Fibroblast of skin of scalp (primary cell): ENCODE data around the gene CSNK2A2.

Experiments
- DNase-seq: peaks from one replicate; pipeline ENCODE4 v3.0.0-alpha.2; 2013

Gene CSNK2A2

DNA sequence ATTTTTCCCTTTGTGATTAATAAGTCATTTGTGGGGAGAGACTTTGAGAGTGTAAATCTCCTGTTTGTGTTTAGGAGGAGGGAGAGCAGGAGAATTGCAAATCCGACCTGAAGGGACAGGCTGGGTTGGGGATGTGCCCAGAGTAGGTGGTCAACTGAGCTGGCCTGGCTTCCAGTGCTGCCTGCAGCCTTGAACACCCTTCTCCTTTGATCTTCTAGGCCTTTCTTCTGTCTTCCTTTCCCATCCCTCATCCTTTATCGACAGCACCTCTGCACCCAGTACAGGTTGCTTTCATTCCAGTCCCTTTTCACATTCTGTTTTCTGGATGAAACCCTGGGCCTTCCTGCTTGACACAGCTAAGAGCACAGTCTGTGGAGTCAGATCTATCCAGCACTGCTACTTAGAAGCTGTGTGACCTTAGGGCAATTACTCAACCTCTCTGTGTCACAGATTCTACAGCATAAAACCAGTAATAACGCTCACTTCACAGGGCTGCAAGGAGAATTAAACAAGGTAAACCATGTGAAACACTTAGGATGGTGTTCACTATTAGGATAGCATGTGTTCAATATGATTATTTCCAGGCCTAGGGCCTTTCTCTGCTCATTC lies 1.0 kb upstream of the CSNK2A2 start:
- no peak for DNase-seq

DNA sequence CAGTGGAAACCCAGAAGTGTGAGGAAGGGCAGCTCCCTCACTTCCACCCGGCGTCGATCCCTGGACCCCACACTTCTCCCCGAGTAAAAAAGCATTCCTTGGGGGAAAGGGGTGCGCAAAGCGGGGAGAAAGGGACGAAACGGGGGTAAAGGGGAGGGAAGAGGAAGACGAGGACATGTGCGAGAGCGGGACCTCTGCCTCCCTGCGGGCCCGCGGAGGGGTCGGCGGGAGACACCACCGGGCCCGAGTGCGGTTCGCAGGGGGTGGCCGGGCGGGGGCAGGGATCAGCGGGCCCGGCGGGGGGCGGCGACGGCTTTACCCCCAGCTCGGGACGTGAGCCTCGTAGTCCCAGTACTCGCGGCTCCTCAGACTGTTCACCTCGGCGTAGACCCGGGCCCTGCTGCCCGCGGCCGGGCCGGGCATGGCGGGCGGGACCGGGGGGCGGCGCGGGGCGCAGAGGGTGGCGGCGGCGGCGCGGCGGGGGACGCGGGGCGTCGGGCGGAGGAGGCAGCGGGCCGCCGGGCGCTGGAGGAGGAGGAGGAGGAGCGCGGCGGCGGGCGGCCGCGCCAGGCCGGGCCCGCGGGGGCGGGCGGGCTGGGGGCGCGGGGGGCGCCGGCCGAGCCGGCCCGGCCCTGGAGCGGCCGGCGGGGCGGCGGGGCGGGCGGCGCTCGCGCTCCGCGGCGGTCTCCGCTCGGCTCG lies 443 bp downstream of the CSNK2A2 start:
- DNase-seq: no peak

GRCh38 chr16:58196898-58197313 lies 1.0 kb downstream of the CSNK2A2 start:
- DNase-seq: peak; percentile 2

DNA sequence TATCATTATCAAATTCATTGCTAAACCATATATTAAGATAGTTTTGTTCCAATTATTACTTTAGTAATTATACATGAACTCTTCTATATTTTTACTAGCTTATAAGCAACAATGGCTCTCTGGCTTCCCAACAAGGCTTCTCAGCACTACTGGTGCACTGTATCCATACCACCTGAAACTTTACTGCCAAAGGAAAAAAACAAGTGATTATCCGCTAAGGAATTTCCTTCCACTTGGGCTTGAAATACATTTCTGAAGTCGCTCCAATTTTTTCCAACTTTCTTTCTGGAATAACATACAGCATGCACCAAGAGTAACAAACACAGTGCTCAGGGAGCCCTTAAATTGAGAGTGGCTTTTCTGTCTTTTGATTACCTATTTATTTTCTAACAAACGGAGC lies 2.1 kb downstream of the CSNK2A2 start:
- DNase-seq: no peak

DNA sequence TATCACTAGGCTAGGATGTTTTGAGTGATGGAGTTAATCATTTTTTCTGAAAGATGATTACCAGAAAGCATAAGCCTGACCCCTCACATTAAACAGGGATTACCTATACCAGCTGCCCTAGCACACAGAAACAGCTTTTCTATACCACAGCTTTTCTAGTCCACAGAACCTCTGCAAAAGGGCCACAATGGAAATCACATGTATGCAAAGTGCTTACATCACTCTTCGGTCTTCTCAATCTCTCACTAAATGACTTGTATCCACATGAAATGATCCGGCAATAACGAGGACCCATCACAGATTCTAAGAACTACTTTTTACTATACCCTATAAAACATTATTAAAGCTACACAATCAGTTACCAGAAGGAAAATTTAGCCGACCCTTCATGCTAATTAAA lies 2.6 kb downstream of the CSNK2A2 start:
- no peak for DNase-seq

- DNase-seq: no peak
These were observed 3.1 kb downstream of the CSNK2A2 start for GRCh38 chr16:58194790-58195189.

DNA sequence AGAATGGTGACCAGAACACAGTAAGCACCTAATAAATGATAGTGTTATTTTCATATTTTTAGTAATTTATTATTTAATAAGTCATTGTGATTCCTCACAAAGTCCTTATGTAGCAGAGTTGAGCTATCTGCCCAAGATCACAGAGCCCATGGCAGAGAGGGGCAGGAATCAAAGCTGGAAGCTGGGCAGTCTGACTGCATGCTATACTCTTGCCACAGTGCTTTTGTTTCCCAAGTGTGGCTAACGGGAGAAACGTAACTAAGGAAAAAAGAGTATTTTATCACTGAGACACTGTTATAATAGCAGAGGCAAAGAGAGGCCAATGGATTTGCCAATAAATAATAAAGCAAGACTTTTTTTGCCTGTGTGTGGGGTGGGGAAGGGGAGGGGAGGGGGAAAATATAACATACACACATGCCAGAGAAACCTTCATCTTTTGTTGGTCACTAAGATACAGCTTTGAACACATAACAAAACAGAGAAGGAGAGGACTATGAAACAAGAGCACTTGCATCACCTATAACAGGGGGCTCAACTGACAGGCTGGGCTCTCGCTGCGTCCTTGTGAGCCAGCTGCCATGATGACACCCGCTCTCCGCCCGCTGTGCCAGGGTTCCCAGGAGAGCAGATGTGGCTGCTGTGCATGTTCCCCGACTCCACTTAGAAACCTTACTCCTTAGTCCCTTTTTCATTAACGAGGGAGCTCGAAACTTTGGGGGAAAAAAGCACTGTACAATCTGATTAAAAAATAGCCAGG lies 10.1 kb downstream of the CSNK2A2 start:
- DNase-seq: no peak

- no peak for DNase-seq
These were observed 10.8 kb downstream of the CSNK2A2 start for GRCh38 chr16:58187092-58187491.

- no peak for DNase-seq
These were observed 11.5 kb downstream of the CSNK2A2 start for GRCh38 chr16:58186176-58186944.

DNA sequence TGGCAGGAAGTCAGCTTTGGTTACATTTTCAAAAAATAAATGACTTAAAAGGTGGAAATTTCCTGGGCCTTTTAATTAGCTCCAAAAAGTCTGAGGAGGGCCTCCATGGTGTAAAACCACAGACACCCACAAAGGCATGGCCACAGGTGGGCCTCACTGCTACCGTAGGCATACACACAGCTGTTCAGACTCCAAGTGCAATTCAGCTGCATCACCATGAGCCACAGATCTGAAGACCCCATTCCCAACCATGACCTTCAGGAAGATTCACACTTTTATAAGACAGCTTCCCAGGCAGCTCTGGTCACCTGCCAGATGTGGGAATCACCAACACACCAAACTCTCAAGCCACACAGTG lies 20.6 kb downstream of the CSNK2A2 start:
- no peak for DNase-seq

GRCh38 chr16:58176608-58177352 lies 21.1 kb downstream of the CSNK2A2 start:
- no peak for DNase-seq

DNA sequence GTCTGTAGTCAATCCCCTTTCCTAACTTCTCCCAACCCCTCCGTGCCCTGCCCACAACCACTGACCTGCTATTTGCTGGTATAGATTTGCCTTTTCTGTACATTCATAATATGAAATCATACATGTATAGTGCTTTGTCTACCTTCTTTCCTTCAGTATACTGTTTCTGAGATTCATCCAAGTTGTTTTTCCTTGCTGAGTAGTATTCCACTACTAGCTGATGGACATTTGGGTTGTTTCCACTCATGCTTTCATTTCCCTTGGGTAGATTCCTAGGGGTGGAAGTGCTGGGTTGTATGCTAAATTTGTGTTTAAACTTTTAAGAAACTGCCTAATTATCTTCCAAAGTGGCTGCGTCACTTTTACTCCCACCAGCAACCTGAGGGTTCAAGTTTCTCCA lies 27.7 kb downstream of the CSNK2A2 start:
- no peak for DNase-seq

DNA sequence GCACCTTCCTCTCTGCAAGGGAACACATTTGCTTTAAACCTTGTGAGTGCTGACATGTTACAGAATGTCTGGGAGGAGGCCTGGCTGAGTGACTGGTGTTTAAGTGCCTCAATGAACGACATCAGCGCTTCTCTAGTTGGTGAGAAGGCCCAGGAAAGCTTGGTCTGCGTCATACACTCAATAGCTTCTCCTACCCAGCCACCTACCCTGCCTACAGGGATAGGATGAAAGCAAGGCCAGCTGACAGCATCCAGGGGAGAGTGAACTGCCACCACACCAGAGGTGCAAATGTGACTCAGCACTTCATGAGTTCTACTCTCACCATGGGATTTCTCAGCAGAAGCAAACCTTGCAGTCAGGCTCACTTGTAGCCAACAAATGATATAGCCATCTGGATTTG lies 37.1 kb downstream of the CSNK2A2 start:
- DNase-seq: no peak

GRCh38 chr16:58158725-58159124 lies 39.2 kb downstream of the CSNK2A2 start:
- DNase-seq: no peak

DNA sequence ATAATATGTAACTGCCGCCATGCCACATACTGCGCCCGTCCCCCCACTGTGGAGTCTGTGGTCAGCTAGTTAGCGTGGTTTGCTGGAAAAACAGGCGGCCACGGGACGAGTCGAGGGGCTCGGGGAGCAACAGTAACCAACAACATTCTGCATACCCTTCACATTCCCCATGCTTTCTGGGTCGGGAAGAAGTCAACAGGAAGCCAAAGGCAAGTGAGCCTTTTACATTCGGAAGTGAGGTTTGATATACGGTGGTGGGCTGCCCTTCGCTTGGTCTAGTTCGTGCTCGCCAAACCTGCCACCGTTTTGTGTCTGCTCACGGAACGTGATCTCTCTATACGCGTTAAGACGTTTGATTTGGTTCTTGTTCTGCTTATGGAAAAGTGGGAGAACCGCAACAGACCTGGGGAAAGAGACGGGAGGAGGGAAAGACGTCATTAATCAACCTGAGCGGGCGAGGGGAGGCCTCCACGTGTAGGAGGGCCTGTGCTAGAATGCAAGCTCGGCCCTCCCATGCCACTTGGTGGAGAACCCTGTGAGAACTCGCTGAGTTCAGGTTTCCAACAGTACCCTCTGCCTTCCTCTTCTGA lies 39.9 kb downstream of the CSNK2A2 start:
- DNase-seq: no peak

GRCh38 chr16:58157239-58157638 lies 40.7 kb downstream of the CSNK2A2 start:
- DNase-seq: no peak

DNA sequence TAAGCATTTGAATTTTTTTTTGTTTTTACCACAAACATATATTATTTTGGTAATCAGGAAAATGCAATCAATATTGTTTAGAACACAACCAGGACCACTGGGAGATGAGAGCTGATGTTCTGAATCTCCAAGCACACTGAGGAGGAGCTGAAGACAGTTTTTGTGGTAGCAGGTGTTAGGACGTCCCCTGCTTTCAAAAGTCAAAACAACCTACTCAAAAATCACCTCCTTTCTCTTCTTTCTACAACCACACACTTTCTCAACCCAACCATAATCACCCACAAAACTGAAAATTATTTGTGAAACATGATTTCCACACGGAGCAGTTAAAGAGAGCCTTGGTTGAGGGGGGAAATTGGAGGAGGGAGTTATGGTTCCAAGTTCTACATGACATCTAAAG lies 42.1 kb downstream of the CSNK2A2 start:
- DNase-seq: no peak

DNA sequence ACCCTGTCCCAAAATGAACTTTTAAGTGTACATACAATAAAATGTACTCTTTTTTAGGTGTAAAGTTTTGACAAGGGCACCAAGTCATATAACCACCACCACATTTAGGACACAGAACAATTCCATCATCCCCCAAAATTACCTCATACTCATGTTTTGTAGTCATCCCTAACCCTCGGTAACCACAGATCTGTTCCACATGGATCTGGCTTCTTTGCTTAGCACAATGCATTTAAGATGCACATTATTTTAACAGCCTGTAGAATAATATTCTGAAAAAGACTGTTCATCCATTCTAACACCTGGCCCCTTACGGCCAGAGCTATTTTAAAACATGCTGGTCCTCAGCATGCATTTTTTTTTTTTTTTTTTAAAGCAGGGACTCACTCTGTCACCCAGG lies 43.6 kb downstream of the CSNK2A2 start:
- peak; percentile 11 for DNase-seq

DNA sequence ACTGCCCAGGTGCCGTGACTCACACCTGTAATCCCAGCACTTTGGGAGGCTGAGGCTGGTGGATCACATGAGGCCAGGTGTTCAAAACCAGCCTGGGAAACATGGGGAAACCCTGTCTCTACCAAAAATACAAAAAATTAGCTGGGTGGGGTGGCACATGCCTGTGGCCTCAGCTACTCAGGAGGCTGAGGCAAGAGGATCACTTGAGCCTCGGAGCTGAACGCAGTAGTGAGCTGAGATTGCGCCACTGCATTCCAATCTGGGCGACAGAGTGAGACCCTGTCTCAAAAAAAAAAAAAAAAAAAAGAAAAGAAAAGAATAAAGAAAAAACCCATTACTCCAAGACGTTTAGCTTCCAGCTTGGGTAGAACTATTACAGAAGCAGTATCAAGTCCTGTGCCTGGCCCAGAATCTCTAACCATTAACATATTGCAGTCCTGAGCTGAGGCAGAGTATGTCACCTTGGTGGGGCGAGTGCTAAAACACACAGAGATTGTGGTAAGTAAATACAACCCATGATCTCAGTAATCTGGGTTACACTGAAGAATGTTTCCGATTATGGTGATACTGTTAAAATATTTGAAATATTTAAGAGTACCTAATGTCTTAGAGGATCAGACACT lies 45.5 kb downstream of the CSNK2A2 start:
- DNase-seq: peak; percentile 47

DNA sequence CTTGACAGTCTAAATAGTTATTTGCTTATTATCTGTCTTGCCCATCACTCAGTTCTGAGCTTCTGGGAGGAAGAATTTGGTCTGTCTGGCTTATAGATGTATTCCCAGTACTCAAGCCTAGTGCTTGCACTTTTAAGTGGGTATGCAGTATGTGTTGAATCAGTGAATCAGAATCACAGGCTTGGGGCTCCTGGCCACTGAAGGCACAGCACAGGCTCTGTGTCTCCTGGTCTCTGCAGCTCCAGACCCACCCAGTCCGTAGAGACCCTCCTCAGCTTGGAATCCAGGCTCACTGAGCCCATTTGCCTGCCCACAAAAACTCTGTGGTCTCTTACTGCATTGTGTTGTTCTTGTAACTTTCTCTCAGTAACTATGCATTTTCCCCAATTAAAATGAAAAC lies 49.4 kb downstream of the CSNK2A2 start:
- no peak for DNase-seq

DNA sequence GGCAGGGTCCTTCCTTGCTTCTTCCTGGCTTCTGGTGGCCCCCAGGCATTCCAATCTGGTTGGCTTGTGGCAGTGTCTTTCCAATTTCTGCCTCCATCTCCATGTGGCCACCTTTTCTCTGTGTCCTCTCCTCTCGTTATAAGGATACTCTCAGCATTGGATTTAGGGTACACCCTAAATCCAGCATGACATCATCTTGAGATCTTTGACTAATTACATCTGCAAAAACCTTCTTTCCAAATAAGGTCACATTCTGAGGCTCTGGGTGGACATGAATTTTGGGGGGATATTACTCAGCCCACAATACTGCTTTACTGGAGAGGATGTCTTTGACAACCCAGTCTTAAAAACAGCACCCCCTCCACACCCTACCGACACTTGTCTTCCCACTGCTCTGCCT lies 49.8 kb downstream of the CSNK2A2 start:
- DNase-seq: no peak

- DNase-seq: no peak
These were observed 59.1 kb downstream of the CSNK2A2 start for GRCh38 chr16:58138852-58139251.
